HCT116 (cell line): ENCODE measurements around the gene SMARCE1. TPM values are rescaled to one million over a fixed set of nuclear protein-coding genes. Genes with fewer than 3 reads are reported as not detected.
A peak's percentile ranks its signal among the peaks of the same experiment; 100 is the strongest.

Experiments used
- ATAC-seq: fragments of 200-7000 bp; cut with Tn5 transposase; 2 replicates; pipeline ENCODE4 v1.9.1; 2020; ENCODE audit warnings: mild to moderate bottlenecking, moderate library complexity
- BruUV-seq: library from RNA; stranded (reverse); fragments of 400-500 nt; replicated peaks from 2 replicates; lab custom pipeline; 2021; lab: Mats Ljungman, UMichigan
- CTCF ChIA-PET: fragments of 300-600 bp; sonication (Branson Sonifier 250); formaldehyde crosslinking; loops from one replicate; lab custom pipeline; 2021; ENCODE audit warnings: antibody characterized with exemption; lab: Charles Lee
- POLR2A ChIA-PET: fragments of 300-600, 350-600 bp; sonication (Branson Sonifier 250); formaldehyde crosslinking; loops from one replicate; lab custom pipeline; 2021; ENCODE audit warnings: antibody characterized with exemption; lab: Charles Lee
- RAD21 ChIA-PET, 2 experiments: fragments of 300-600 bp; sonication (Branson Sonifier 250); formaldehyde crosslinking; loops; one replicate each; lab custom pipeline; 2023; ENCODE audit warnings: low total read pairs in 2 of 2; ENCODE audit not compliant: uncharacterized antibody in 2 of 2, unreplicated experiment in 2 of 2, low non-redundant PET in 1 of 2; lab: Charles Lee
- DNase-seq: peaks from one replicate; pipeline ENCODE4 v3.0.0-alpha.2; 2010; ENCODE audit warnings: low read depth, low spot score
- H2AFZ ChIP-seq: fragments of 200-600 bp; shearing (Covaris generic), sonication (generic); 2 replicates; pipeline ENCODE4 v1.6.1; 2017; ENCODE audit warnings: low read depth, mixed run types, mixed read lengths, antibody characterized with exemption, low read length; ENCODE audit not compliant: poor library complexity, severe bottlenecking
- H3K27ac ChIP-seq: 2 replicates; pipeline ENCODE4 v1.5.1; 2012; ENCODE audit warnings: low read depth, low read length
- H3K27me3 ChIP-seq: fragments of 200-600 bp; sonication (generic); 2 replicates; pipeline ENCODE4 v1.6.1; 2016; ENCODE audit warnings: mixed run types, low read length, mixed read lengths; ENCODE audit not compliant: insufficient read depth
- H3K36me3 ChIP-seq, 2 experiments: fragments of 200-500 bp in 1 of 2; fragments of 200-600 bp in 1 of 2; sonication (Bioruptor generic) in 1 of 2; sonication (generic) in 1 of 2; 2 replicates each; pipeline versions ENCODE4 v1.5.1 to v1.6.1; 2014 to 2016; ENCODE audit warnings: low read length in 2 of 2, inconsistent platforms in 1 of 2, mixed read lengths in 1 of 2, mixed run types in 1 of 2; ENCODE audit not compliant: insufficient read depth in 2 of 2, control insufficient read depth in 1 of 2
- H3K4me1 ChIP-seq, 2 experiments: fragments of 200-600 bp in 1 of 2; sonication (generic) in 1 of 2; 2 replicates each; pipeline versions ENCODE4 v1.5.1 to v1.6.1; 2012 to 2017; ENCODE audit warnings: low read length in 2 of 2, inconsistent platforms in 1 of 2, mild to moderate bottlenecking in 1 of 2, mixed read lengths in 1 of 2, mixed run types in 1 of 2, moderate library complexity in 1 of 2; ENCODE audit not compliant: insufficient read depth in 2 of 2, control insufficient read depth in 1 of 2
- H3K4me2 ChIP-seq: fragments of 200-600 bp; sonication (generic); 2 replicates; pipeline ENCODE4 v1.6.1; 2017; ENCODE audit warnings: mixed run types, low read length, mixed read lengths
- H3K4me3 ChIP-seq, 2 experiments: fragments of 200-600 bp in 1 of 2; sonication (generic) in 1 of 2; replicated peaks in 1 of 2; 2 replicates each; pipeline ENCODE4 v1.5.1; 2011 to 2016; ENCODE audit warnings: low read length in 2 of 2, control low read depth in 1 of 2, low read depth in 1 of 2, mild to moderate bottlenecking in 1 of 2, mixed read lengths in 1 of 2, mixed run types in 1 of 2
- H3K79me2 ChIP-seq: fragments of 200-600 bp; sonication (generic); 2 replicates; pipeline ENCODE4 v1.6.1; 2017; ENCODE audit warnings: mild to moderate bottlenecking, mixed run types, low read length, moderate library complexity, mixed read lengths; ENCODE audit not compliant: insufficient read depth
- H3K9ac ChIP-seq: fragments of 200-600 bp; sonication (generic); 2 replicates; pipeline ENCODE4 v1.6.1; 2016; ENCODE audit warnings: low read length, mixed read lengths
- H3K9me2 ChIP-seq: fragments of 200-600 bp; sonication (generic), shearing (Covaris generic); 2 replicates; pipeline ENCODE4 v1.6.1; 2017; ENCODE audit warnings: mixed run types, mild to moderate bottlenecking, moderate library complexity; ENCODE audit not compliant: insufficient read depth
- H3K9me3 ChIP-seq, 2 experiments: fragments of 200-500 bp in 1 of 2; fragments of 200-600 bp in 1 of 2; sonication (Bioruptor generic) in 1 of 2; sonication (generic) in 1 of 2; 2 replicates each; pipeline ENCODE4 v1.6.1; 2014 to 2017; ENCODE audit warnings: low read length in 2 of 2, mixed read lengths in 2 of 2, inconsistent platforms in 1 of 2, low read depth in 1 of 2, mild to moderate bottlenecking in 1 of 2, mixed run types in 1 of 2, moderate library complexity in 1 of 2; ENCODE audit not compliant: control insufficient read depth in 1 of 2, insufficient read depth in 1 of 2
- H4K20me1 ChIP-seq: fragments of 200-600 bp; sonication (generic), shearing (Covaris generic); 2 replicates; pipeline ENCODE4 v1.6.1; 2017; ENCODE audit warnings: mixed run types, mild to moderate bottlenecking, moderate library complexity; ENCODE audit not compliant: insufficient read depth
- CBX3 ChIP-seq: IDR thresholded peaks from 2 replicates; pipeline ENCODE4 v1.6.1; 2012; ENCODE audit warnings: low read depth
- CEBPB ChIP-seq: IDR thresholded peaks from 2 replicates; pipeline ENCODE4 v1.6.1; 2012; ENCODE audit warnings: low read depth
- EGR1 ChIP-seq: IDR thresholded peaks from 2 replicates; pipeline ENCODE4 v1.6.1; 2012; ENCODE audit warnings: low read depth
- ELF1 ChIP-seq: IDR thresholded peaks from 2 replicates; pipeline ENCODE4 v1.6.1; 2012; ENCODE audit warnings: low read depth, borderline replicate concordance
- EZH2phosphoT487 ChIP-seq: fragments of 200-600 bp; IDR thresholded peaks from 2 replicates; pipeline ENCODE4 v1.6.1; 2018; ENCODE audit warnings: antibody characterized with exemption, borderline replicate concordance
- FOSL1 ChIP-seq: IDR thresholded peaks from 2 replicates; pipeline ENCODE4 v1.6.1; 2012; ENCODE audit warnings: low read depth
- JUND ChIP-seq: IDR thresholded peaks from 2 replicates; pipeline ENCODE4 v1.6.1; 2012
- POLR2A ChIP-seq: IDR thresholded peaks from 2 replicates; pipeline ENCODE4 v1.7.0; 2011; ENCODE audit warnings: borderline replicate concordance; ENCODE audit not compliant: insufficient read depth, insufficient read length; ENCODE audit errors: extremely low read depth
- POLR2AphosphoS5 ChIP-seq: IDR thresholded peaks from 2 replicates; pipeline ENCODE4 v1.6.1; 2011; ENCODE audit warnings: mild to moderate bottlenecking, low read depth, low read length, moderate library complexity
- SIN3A ChIP-seq: IDR thresholded peaks from 2 replicates; pipeline ENCODE4 v1.6.1; 2012; ENCODE audit warnings: low read depth
- SP1 ChIP-seq: IDR thresholded peaks from 2 replicates; pipeline ENCODE4 v1.6.1; 2012; ENCODE audit warnings: low read depth
- SRF ChIP-seq: IDR thresholded peaks from 2 replicates; pipeline ENCODE4 v1.6.1; 2012; ENCODE audit warnings: low read depth
- TCF7L2 ChIP-seq: IDR thresholded peaks from 2 replicates; pipeline ENCODE4 v1.7.0; 2011; ENCODE audit warnings: borderline replicate concordance, inconsistent platforms; ENCODE audit not compliant: insufficient read depth, insufficient read length; ENCODE audit errors: extremely low read depth
- YY1 ChIP-seq: IDR thresholded peaks from 2 replicates; pipeline ENCODE4 v1.6.1; 2011; ENCODE audit warnings: low read length, low read depth, moderate library complexity, mild to moderate bottlenecking; ENCODE audit not compliant: insufficient replicate concordance; ENCODE audit errors: extremely low read depth
- ZNF274 ChIP-seq: fragments of 200-500 bp; sonication (Bioruptor generic); IDR thresholded peaks from 2 replicates; pipeline ENCODE4 v1.6.1; 2014; ENCODE audit warnings: mild to moderate bottlenecking, low read depth, low read length, inconsistent platforms
- intact Hi-C: fragments of 100-400 bp; cut with micrococcal nuclease; formaldehyde crosslinking; loops from 2 replicates; pipeline ENCODE4 v1.10.0; 2022
- total RNA-seq: library from RNA; stranded (reverse); gene quantifications from one replicate; pipeline ENCODE4 v1.2.1, GENCODE V29; 2021; ENCODE audit not compliant: unreplicated experiment
- TF ChIP-seq, protein P1 (sequence below): IDR thresholded peaks from 2 replicates; pipeline ENCODE4 v1.6.1; 2012; ENCODE audit warnings: low read depth
- TF ChIP-seq, protein P2 (sequence below): IDR thresholded peaks from 2 replicates; pipeline ENCODE4 v1.6.1; 2012
- TF ChIP-seq, protein P3 (sequence below): IDR thresholded peaks from 2 replicates; pipeline ENCODE4 v1.6.1; 2011; ENCODE audit warnings: mild to moderate bottlenecking, low read length, moderate library complexity; ENCODE audit not compliant: insufficient replicate concordance; ENCODE audit errors: extremely low read depth

The SMARCE1 gene
- total RNA-seq, 1 experiment from 2014 or later: 136 TPM

DNA sequence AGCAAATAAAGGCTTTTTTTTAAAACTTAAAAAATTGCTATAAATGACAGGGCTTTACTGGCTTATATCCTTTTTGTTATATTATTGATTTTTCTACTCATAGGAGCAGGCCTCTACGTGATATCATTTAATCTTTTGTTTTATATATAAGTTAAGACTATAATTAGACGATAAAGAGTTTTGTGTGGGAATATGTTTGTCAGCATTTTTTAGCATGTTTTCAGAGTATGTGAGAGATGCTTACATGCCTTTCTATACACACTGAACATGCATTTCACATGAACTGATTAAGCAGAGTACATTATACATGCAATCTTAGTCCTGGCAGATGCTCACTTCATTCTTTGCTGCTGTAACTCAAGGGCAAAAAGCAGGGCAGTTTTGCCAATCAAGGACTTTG is 25.0 kb upstream of the SMARCE1 start (continued):
- TF ChIP-seq, protein P1, sequence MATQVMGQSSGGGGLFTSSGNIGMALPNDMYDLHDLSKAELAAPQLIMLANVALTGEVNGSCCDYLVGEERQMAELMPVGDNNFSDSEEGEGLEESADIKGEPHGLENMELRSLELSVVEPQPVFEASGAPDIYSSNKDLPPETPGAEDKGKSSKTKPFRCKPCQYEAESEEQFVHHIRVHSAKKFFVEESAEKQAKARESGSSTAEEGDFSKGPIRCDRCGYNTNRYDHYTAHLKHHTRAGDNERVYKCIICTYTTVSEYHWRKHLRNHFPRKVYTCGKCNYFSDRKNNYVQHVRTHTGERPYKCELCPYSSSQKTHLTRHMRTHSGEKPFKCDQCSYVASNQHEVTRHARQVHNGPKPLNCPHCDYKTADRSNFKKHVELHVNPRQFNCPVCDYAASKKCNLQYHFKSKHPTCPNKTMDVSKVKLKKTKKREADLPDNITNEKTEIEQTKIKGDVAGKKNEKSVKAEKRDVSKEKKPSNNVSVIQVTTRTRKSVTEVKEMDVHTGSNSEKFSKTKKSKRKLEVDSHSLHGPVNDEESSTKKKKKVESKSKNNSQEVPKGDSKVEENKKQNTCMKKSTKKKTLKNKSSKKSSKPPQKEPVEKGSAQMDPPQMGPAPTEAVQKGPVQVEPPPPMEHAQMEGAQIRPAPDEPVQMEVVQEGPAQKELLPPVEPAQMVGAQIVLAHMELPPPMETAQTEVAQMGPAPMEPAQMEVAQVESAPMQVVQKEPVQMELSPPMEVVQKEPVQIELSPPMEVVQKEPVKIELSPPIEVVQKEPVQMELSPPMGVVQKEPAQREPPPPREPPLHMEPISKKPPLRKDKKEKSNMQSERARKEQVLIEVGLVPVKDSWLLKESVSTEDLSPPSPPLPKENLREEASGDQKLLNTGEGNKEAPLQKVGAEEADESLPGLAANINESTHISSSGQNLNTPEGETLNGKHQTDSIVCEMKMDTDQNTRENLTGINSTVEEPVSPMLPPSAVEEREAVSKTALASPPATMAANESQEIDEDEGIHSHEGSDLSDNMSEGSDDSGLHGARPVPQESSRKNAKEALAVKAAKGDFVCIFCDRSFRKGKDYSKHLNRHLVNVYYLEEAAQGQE: no peak

GRCh38 chr17:40671282-40671681 is 23.7 kb upstream of the SMARCE1 start:
- no peaks in the 10 kb centered on the region for H3K4me1 ChIP-seq
- ChIA-PET RAD21 (no interaction called here), CTCF (no interaction called here), POLR2A (no interaction called here)
- peak overlapping the region; percentile 31 for H2AFZ ChIP-seq
- no peaks in the 10 kb centered on the region for H3K9me2 ChIP-seq
- BruUV-seq: no TSS peak
- intact Hi-C loops: no loop called here
- no peaks in the 10 kb centered on the region for H4K20me1 ChIP-seq
- H3K27me3 ChIP-seq: no peaks in the 10 kb centered on the region
- H3K79me2 ChIP-seq: no peaks in the 10 kb centered on the region
- H3K4me3 ChIP-seq: no peak overlapping the region
- DNase-seq: no peak
- H3K9ac ChIP-seq: no peak overlapping the region
- no peak for ATAC-seq
- H3K4me2 ChIP-seq: no peak overlapping the region
- H3K27ac ChIP-seq: no peak overlapping the region
- H3K9me3 ChIP-seq: no peaks in the 10 kb centered on the region
- no peaks in the 10 kb centered on the region for H3K36me3 ChIP-seq
- TF ChIP-seq, protein P2, sequence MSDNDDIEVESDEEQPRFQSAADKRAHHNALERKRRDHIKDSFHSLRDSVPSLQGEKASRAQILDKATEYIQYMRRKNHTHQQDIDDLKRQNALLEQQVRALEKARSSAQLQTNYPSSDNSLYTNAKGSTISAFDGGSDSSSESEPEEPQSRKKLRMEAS: no peak
- TF ChIP-seq SIN3A (no peak), CBX3 (no peak), ELF1 (no peak), POLR2AphosphoS5 (no peak), SRF (no peak), POLR2A (no peak), EZH2phosphoT487 (no peak), FOSL1 (no peak), CEBPB (no peak), ZNF274 (no peak), TCF7L2 (no peak), JUND (no peak), YY1 (no peak), SP1 (no peak), EGR1 (no peak)
- TF ChIP-seq, protein P3, sequence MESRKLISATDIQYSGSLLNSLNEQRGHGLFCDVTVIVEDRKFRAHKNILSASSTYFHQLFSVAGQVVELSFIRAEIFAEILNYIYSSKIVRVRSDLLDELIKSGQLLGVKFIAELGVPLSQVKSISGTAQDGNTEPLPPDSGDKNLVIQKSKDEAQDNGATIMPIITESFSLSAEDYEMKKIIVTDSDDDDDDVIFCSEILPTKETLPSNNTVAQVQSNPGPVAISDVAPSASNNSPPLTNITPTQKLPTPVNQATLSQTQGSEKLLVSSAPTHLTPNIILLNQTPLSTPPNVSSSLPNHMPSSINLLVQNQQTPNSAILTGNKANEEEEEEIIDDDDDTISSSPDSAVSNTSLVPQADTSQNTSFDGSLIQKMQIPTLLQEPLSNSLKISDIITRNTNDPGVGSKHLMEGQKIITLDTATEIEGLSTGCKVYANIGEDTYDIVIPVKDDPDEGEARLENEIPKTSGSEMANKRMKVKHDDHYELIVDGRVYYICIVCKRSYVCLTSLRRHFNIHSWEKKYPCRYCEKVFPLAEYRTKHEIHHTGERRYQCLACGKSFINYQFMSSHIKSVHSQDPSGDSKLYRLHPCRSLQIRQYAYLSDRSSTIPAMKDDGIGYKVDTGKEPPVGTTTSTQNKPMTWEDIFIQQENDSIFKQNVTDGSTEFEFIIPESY: no peak
- TF ChIP-seq, protein P1: no peak
